Measurements from ENCODE around the gene SGO2. TPM values are rescaled to one million over a fixed set of nuclear protein-coding genes. Genes with fewer than 3 reads are reported as not detected.
"Not testable (repeated sequence)": the region's sequence is repeated elsewhere in the genome, so short reads cannot be mapped to it uniquely, and the experiment has no call there.

SGO2 gene
- polyA plus RNA-seq, 3 donors, result 13.4 to 14.3 (median 13.9) TPM

- no peak for DNase-seq
Measured at GRCh38 chr2:200590090-200590489, 64.1 kb downstream of the SGO2 start.

DNA sequence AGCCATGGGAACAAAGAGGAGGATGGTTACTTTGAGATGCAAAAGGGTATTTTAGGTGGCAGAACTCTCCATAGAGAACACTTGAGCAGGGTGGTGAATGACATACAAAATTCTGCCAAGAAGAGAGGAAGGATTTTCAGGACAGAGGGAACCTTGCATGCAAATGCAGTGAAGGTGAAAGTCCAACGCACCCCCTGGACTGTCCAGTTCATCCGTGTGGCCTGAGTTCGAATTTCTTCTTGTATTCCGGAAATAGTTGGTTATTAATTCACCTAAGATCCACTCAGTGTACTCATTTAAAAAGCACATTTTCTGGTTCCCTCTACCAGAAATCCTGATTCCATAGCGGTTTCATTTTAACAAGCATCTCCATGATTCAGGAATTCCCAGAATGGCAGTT, 65.3 kb downstream of the SGO2 start:
- DNase-seq, result no peak

DNA sequence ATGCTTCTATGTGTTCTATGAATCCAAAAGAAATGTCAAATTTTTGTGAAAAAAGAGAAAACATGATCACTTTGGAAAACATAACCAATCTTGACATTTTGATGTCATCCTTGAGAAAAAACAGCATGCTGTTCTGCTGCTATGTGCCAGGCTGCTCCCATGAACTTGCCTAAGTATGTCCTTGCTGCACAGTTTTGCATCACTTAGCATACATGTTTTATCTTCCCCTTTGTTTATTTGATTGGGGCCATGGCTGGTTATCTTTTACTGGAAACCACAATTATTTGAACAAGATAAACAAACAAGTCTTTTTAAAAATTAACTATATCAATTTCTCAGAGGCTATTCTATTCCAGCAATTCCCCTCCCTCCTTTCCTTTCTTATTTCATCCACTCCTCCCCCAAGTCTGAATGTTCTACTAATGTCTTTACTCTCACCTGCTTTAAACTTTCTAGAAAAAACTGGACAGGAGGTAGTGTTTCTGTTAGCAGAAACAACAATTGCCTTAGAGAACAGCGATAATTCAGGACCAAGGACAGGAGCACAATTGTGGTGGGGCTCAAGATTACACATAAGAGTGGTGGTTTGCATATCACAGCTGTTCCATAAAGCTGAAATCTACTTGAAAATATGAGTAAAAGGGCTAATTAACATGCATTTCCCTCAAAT, 66.5 kb downstream of the SGO2 start:
- DNase-seq, result peak; percentile 46

DNA sequence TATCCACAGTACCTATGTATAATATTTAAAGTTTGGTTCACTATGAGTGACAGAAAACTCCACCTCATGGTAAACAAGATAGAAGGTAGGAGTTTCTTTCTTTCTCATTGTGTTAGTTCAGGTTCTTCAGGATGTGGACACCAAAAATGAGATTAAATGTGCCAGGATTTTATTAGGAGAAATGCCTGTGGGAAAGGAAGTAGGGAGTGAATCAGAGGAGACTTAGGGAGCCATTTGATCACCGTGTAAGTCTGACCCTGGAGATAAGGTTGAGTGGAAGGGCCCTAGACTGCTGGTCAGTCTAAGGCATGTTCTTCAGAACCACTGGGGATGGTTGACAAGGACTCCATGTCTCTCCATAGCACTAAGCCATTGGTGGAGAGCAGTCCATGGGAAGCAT, 67.9 kb downstream of the SGO2 start:
- no peak for DNase-seq

DNA sequence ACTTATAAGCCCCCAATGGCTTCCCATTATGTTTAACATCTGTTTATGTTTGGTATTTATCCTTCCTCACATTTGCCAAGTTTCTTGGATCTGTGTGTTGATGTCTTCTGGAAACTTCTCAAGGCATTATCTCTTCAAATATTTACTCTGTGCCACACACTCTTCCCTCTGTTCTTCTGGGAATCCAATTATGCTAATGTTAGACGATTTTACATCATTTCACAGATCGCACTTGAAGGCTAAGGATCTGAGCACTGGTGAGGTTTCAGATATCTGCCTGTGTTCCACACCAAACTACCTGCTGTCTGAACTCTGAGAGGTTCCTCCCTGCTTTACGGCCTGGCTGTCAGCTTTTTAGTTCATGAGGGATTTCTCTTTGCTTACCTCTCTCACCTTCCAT, 69.9 kb downstream of the SGO2 start:
- DNase-seq, result no peak

GRCh38 chr2:200596774-200597570, 71.0 kb downstream of the SGO2 start:
- DNase-seq, result peak; percentile 10

GRCh38 chr2:200599206-200599605, 73.2 kb downstream of the SGO2 start:
- DNase-seq, result no peak

DNA sequence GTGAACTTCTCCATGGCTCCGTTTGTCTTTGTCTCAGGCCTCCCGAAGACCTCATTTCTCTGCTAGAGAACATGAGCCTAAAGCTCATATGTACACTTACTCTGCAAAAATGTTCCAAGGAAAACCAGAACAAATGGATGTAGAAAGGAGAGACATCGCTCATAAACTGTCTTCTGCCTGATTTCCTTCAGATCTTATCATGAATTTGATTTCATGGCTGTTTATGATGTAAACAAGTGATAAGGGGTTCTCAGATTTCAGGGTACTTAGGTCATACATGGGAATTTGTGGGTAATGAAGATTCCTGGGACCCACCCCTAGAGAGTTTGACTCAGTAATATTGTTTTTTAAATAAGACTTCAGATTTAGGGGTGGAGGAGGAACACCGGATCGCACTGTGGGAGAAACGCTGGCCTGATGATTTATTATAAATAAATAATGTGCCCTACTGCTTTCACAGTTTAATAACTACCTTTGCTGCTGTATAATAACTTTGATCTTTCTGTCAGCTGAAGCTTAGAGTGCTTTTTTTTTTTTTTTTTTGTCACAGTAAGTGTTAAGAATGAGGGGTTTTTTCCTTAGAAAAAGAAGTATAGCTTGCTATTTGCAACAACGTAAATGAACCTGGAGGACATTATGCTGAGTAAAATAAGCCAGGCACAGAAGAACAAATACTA, 74.7 kb downstream of the SGO2 start:
- no peak for DNase-seq

DNA sequence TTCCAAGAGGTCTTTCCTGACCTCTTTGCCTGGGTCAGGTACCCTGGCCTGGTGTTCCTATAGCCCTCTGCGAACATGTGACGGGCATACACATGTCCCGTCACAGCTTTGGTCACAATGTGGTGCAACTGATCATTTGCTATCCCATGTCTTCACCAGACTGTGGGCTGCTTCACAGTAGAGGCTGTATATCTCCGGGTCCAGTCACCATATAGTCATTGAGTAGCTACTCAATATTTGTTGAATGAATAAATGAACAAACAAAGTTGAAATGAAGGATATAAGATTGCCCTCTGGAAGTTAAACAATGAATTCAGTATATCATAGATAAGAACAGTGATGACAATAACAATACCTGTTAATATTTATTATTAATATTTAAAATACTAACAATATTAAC, 76.6 kb downstream of the SGO2 start:
- no peak for DNase-seq

- DNase-seq, result no peak
Measured at GRCh38 chr2:200603972-200604371, 78.0 kb downstream of the SGO2 start.

DNA sequence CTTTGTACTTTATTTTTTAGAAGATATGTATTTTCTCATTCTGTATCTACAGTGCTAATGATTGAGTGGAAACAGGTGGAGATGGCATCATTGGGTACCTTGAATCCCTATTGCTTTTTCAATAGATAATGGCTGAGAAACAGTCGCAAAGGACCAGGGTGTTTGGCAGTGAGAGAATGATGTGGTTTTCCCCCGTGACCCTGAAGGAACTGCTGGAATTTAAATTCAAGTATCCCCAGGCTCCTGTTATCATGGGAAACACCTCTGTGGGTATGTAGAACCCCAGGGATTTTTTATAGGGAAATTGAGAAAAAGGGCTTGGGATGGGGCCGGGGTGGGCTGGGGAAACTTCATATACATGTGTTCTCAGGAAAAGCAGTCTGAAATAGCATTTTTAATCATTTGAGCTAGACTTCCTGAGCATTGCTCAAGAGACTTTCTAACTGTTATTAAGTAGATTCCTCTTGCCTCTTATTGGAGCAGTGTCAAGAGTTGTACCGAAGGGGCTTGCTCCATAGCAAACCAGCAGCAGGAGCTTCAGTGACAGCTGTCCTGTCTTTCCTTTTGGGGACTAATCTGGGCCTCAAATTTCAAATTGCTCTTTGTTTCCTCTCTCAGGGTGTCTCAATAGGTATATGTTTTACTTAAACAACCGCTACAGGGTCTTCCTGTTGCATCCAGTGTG, 78.7 kb downstream of the SGO2 start:
- DNase-seq, result no peak

- no peak for DNase-seq
Measured at GRCh38 chr2:200608341-200609027, 82.5 kb downstream of the SGO2 start.

DNA sequence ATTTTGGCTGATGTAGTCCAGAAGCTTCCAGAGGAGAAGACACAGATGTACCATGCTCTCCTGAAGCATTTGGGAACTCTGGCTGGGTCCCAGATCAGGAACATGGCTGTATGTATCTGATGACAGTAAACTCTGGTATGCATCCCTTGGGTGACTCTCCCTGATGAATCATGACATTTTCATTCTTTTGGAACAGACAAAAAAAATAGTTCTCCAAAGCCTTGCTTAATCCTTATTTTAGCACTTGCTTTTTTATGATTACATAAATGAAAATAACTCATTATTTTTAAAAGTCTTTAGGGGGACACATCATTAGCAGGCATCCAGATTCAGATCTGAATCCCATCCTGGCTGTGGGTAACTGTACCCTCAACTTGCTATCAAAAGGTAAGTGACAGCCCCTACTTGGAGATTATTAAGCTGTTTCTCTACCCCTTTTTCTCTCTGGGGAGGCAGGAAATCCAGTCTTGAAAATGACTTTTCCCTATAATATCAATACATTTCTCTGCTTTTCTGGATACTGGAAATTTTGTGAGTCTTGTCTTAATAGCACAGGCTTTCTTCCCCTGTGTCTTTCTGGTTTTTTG, 83.1 kb downstream of the SGO2 start:
- no peak for DNase-seq

DNA sequence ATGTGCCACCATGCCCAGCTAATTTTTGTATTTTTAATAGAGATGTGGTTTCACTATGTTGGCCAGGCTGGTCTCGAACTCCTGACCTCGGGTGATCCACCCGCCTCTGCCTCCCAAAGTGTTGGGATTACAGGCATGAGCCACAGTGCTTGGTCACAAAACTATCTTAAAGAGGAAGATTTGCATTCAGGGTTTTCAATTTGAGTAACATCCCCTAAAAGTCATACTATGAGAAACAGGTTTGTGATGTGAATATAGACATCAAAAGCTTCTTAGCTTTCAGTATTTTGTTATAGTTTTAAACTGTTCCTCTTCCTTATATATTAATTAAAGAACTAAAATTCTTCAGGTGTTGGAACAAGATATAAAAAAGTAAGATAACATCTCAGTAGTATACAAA, 84.2 kb downstream of the SGO2 start:
- not testable (repeated sequence) for DNase-seq

- no peak for DNase-seq
Measured at GRCh38 chr2:200613692-200614091, 87.7 kb downstream of the SGO2 start.

DNA sequence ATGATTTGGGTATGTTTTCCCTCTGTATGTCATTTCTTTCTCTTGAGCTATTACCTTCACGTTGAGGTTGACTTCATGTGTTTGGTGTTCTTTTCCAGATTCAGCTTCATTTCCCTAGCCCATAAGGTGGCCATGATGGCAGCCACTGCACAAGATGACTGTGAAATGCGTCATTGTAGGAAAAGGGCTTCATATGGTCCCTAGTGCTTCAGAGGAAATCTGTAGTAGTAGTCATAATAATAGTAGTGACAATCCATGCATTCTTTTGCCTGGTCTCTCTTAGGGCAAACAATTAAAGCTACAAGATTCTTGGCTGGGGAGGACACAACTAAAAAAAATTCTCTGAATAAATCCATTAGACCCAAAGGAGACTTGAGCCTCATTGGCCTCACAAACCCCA, 88.2 kb downstream of the SGO2 start:
- no peak for DNase-seq

DNA sequence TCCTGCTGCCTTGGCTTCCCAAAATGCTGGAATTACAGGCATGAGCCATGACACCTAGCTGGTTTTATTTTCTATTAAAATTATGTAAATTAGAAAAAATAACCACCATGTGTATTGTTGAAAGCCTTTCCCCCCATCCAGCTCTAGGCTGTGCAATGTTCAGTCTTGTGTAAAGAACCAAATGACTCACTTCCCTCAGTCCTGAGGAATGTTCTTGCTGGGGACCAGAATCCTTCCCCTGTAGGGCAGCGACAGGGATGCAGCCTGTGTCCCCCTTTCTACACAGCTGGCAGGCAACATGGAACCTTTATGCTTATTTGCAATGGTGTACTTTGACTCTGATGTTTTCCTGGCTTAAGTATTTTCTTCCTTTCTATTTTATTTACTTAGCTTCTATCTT, 89.2 kb downstream of the SGO2 start:
- no peak for DNase-seq

DNA sequence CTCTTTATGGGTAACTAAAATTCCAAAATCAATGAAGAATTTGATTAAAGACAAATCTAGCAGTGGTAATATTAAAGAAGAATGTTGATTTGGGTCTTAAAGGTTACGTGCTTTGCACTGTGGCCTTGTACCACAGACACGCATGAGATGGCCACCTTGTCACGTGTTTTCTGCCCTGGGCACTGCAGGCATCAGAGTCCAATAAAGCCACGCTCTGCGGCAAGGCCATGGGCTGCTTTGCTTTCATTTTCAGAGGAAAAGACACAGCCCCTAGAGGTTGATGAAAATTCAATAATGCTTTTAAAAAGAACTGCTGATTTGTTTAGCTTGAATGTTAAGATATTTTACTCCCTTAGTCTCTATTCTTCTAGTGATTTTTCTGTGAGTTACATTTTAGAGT, 90.2 kb downstream of the SGO2 start:
- DNase-seq, result no peak

- DNase-seq, result no peak
Measured at GRCh38 chr2:200616656-200617055, 90.6 kb downstream of the SGO2 start.

GRCh38 chr2:200617156-200618053, 91.4 kb downstream of the SGO2 start:
- no peak for DNase-seq

All from renal pelvis (tissue), 4 donors.